Colonic mucosa (tissue), 4 donors: ENCODE measurements around the gene TRRAP. TPM values are rescaled to one million over a fixed set of nuclear protein-coding genes. Genes with fewer than 3 reads are reported as not detected.

ENCODE experiments used
- DNase-seq: peaks from one replicate; pipeline ENCODE4 v3.0.0-alpha.2; 2020
- H3K27ac ChIP-seq: fragments of 200-600 bp; one replicate; pipeline ENCODE4 v1.8.0; 2021
- H3K27me3 ChIP-seq: fragments of 200-600 bp; one replicate; pipeline ENCODE4 v1.8.0; 2021
- H3K36me3 ChIP-seq: fragments of 200-600 bp; one replicate; pipeline ENCODE4 v1.8.0; 2021
- H3K4me1 ChIP-seq: fragments of 200-600 bp; one replicate; pipeline ENCODE4 v1.8.0; 2021; ENCODE audit warnings: mild to moderate bottlenecking
- H3K4me3 ChIP-seq: fragments of 200-600 bp; one replicate; pipeline ENCODE4 v1.8.0; 2021
- H3K9ac ChIP-seq, 2 donors: one replicate each; pipeline ENCODE4 v1.7.0; 2013; ENCODE audit warnings: control low read depth in 2 of 2, low read depth in 2 of 2, low read length in 2 of 2
- H3K9me3 ChIP-seq: fragments of 200-600 bp; one replicate; pipeline ENCODE4 v1.8.0; 2021
- intact Hi-C: fragments of 100-400 bp; cut with DNase I; formaldehyde crosslinking; loops from one replicate; pipeline ENCODE4 v1.14.1; 2022
- total RNA-seq, 2 donors: library from RNA; stranded (reverse); fragmentation: NEBNext Ultra II Directional in 1 of 2; extraction: Animal tissue kit (Norgen Biotek cat#: 25700) in 1 of 2; gene quantifications; one replicate each; pipeline ENCODE4 v1.2.1, GENCODE V29; 2021
- TF ChIP-seq, protein P1 (sequence below): fragments of 200-600 bp; IDR thresholded peaks from one replicate; pipeline ENCODE4 v1.8.0; 2022; ENCODE audit warnings: antibody characterized with exemption, mild to moderate bottlenecking
- donor health status: healthy.
- donor health status: DM: no; HTN: no; CAD: no.
- donor health status: DM: no; HTN: no; CAD: no.

The TRRAP gene
- total RNA-seq, 2 donors from 2014 or later, result 33.3 to 39.4 TPM

DNA sequence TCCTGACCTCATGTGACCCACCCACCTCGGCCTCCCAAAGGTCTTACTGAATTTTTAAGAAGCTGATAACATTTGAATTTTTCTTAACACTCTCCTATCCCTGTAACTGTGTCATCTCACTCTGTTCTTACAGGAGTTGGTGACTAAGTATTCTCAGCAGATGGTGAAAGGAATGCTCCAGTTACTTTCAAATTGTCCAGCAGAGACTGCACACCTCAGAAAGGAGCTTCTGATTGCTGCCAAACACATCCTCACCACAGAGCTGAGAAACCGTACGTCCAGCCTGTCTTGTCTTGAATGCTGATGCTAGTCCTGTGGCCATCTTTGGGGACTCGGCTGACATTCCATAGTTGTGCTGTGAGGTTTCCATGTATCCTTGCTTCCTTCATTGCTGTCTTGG, 24.9 kb downstream of the TRRAP start:
- TF ChIP-seq, protein P1, sequence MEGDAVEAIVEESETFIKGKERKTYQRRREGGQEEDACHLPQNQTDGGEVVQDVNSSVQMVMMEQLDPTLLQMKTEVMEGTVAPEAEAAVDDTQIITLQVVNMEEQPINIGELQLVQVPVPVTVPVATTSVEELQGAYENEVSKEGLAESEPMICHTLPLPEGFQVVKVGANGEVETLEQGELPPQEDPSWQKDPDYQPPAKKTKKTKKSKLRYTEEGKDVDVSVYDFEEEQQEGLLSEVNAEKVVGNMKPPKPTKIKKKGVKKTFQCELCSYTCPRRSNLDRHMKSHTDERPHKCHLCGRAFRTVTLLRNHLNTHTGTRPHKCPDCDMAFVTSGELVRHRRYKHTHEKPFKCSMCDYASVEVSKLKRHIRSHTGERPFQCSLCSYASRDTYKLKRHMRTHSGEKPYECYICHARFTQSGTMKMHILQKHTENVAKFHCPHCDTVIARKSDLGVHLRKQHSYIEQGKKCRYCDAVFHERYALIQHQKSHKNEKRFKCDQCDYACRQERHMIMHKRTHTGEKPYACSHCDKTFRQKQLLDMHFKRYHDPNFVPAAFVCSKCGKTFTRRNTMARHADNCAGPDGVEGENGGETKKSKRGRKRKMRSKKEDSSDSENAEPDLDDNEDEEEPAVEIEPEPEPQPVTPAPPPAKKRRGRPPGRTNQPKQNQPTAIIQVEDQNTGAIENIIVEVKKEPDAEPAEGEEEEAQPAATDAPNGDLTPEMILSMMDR, result no peak
- Histone ChIP-seq H3K9ac (no peak overlapping the region), H3K9me3 (no peaks in the 10 kb centered on the region), H3K27me3 (no peaks in the 10 kb centered on the region), H3K36me3 (peaks cover 31% of the 10 kb centered on the region), H3K4me3 (no peak overlapping the region), H3K27ac (no peak overlapping the region), H3K4me1 (no peaks in the 10 kb centered on the region)
- no peak for DNase-seq
- intact Hi-C loops, result loop anchor here (5.0 kb wide), 1 partner anchor 34 kb away; no protein-coding TSS in a partner anchor

DNA sequence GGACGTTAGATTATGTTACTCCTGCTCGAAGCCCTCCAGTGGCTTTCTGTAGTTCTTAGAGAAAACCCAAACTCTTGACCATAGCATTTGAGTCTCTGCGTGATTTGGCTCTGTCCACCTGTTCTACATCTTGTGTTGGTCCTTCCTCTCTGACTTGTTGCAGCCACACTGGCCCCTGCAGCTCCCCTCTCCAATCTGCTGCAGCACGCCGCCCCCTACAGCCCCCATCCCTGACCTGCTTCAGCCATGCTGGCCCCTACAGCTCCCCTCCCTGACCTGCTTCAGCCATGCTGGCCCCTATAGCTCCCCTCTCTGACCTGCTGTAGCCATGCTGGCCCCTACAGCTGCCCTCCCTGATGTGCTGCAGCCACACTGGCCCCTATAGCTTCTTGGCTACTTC, 29.2 kb downstream of the TRRAP start:
- intact Hi-C loops, result no loop called here
- peaks cover 28% of the 10 kb centered on the region for H3K36me3 ChIP-seq
- H3K4me1 ChIP-seq, result no peaks in the 10 kb centered on the region
- H3K27ac ChIP-seq, result no peak overlapping the region
- TF ChIP-seq, protein P1, result no peak
- no peak for DNase-seq
- no peak overlapping the region for H3K4me3 ChIP-seq
- H3K9ac ChIP-seq, result no peak overlapping the region
- H3K27me3 ChIP-seq, result no peaks in the 10 kb centered on the region
- H3K9me3 ChIP-seq, result no peaks in the 10 kb centered on the region

DNA sequence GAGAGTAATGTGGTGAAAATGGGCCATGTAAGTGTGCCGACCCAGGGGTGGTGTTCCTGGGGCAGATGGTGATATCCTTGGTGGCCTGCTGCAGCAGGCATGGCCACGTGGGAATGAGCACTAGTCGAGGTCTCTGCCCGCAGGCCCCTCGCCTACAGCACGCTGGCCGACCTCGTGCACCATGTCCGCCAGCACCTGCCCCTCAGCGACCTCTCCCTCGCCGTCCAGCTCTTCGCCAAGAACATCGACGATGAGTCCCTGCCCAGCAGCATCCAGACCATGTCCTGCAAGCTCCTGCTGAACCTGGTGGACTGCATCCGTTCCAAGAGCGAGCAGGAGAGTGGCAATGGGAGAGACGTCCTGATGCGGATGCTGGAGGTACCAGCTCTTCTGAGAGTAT, 30.3 kb downstream of the TRRAP start:
- Histone ChIP-seq H3K27ac (no peak overlapping the region), H3K9me3 (no peaks in the 10 kb centered on the region), H3K4me1 (no peaks in the 10 kb centered on the region), H3K27me3 (no peaks in the 10 kb centered on the region), H3K9ac (no peak overlapping the region), H3K4me3 (no peak overlapping the region), H3K36me3 (peaks cover 23% of the 10 kb centered on the region)
- TF ChIP-seq, protein P1, result no peak
- intact Hi-C loops, result no loop called here
- no peak for DNase-seq

DNA sequence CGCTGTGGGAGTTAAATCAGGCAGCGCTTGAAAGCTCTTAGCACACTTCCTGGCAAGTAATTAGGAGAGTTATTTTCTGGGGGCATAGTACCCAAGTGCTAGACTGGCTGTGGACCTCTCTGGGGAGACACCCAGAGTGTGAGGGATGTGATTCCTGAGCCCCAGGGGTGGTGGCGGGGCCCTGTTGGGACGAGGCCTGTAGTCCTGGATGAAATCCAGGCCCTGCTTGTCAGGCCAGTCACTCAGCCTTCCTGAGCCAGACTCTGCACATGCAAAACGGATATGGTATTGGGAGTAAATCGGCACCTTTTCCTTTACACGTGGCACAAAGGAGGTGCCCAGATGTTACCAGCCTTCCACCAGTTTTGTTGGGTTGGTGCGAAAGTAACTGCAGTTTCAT, 31.2 kb downstream of the TRRAP start:
- peaks cover 18% of the 10 kb centered on the region for H3K36me3 ChIP-seq

DNA sequence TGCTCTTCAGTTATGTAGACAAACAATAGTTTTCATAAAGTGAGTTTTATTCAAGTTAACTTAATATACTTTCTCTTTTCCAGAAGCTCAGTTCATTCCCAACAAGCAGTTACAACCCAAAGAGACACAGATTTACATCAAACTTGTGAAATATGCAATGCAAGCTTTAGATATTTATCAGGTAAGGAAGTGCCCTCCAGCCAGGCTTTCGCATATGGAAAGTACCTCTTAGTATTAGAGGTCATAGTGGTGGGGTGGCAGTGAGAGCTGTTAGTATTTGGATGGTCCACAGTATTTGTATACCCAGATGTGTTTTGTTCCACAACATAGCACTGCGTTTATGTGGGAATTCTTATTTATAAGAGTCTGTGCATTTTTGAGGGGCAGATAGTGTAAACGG, 32.1 kb downstream of the TRRAP start:
- TF ChIP-seq, protein P1, result no peak
- no peak overlapping the region for H3K9ac ChIP-seq
- no peaks in the 10 kb centered on the region for H3K27me3 ChIP-seq
- H3K27ac ChIP-seq, result no peak overlapping the region
- no peaks in the 10 kb centered on the region for H3K4me1 ChIP-seq
- peaks cover 9% of the 10 kb centered on the region for H3K36me3 ChIP-seq
- H3K4me3 ChIP-seq, result no peak overlapping the region
- intact Hi-C loops, result no loop called here
- H3K9me3 ChIP-seq, result no peaks in the 10 kb centered on the region
- no peak for DNase-seq

More for the DNA sequence above, 31.2 kb downstream of the TRRAP start:
- TF ChIP-seq, protein P1, result no peak
- no peak overlapping the region for H3K27ac ChIP-seq
- no peaks in the 10 kb centered on the region for H3K4me1 ChIP-seq
- intact Hi-C loops, result no loop called here
- H3K27me3 ChIP-seq, result no peaks in the 10 kb centered on the region
- no peak for DNase-seq
- no peaks in the 10 kb centered on the region for H3K9me3 ChIP-seq
- H3K9ac ChIP-seq, result no peak overlapping the region
- H3K4me3 ChIP-seq, result no peak overlapping the region

DNA sequence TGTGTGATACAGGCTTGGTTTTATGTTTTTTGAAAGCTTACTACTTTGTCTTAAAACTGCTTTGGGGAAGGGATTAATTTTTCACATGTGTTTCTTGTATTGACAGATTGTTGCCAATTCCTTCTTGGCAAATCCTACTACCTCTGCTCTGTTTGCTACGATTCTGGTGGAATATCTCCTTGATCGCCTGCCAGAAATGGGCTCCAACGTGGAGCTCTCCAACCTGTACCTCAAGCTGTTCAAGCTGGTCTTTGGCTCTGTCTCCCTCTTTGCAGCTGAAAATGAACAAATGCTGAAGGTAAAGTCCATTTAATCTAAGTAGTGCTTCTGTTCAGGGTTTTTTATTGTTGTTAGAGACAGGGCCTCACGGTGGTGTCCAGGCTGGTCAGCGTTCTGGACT, 33.6 kb downstream of the TRRAP start:
- H3K36me3 ChIP-seq, result peaks cover 9% of the 10 kb centered on the region
- no peak for DNase-seq

More for the DNA sequence above, 33.6 kb downstream of the TRRAP start:
- intact Hi-C loops, result no loop called here
- Histone ChIP-seq H3K4me1 (no peaks in the 10 kb centered on the region), H3K9me3 (no peaks in the 10 kb centered on the region), H3K9ac (no peak overlapping the region), H3K4me3 (no peak overlapping the region), H3K27ac (no peak overlapping the region), H3K27me3 (no peaks in the 10 kb centered on the region)
- TF ChIP-seq, protein P1, result no peak
